ENCODE measurements around the gene RNASE13.
"Not testable (repeated sequence)": the region's sequence is repeated elsewhere in the genome, so short reads cannot be mapped to it uniquely, and the experiment has no call there.

RNASE13 gene

GRCh38 chr14:21047378-21047781 is 12.8 kb upstream of the RNASE13 start:
- TF ChIP-seq, protein P1, sequence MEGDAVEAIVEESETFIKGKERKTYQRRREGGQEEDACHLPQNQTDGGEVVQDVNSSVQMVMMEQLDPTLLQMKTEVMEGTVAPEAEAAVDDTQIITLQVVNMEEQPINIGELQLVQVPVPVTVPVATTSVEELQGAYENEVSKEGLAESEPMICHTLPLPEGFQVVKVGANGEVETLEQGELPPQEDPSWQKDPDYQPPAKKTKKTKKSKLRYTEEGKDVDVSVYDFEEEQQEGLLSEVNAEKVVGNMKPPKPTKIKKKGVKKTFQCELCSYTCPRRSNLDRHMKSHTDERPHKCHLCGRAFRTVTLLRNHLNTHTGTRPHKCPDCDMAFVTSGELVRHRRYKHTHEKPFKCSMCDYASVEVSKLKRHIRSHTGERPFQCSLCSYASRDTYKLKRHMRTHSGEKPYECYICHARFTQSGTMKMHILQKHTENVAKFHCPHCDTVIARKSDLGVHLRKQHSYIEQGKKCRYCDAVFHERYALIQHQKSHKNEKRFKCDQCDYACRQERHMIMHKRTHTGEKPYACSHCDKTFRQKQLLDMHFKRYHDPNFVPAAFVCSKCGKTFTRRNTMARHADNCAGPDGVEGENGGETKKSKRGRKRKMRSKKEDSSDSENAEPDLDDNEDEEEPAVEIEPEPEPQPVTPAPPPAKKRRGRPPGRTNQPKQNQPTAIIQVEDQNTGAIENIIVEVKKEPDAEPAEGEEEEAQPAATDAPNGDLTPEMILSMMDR (IDR thresholded peaks at IDR 0.05; ENCODE audit: low read depth, low read length), result no peak
- no peak for DNase-seq (ENCODE audit: extremely low read depth, low read depth)

- DNase-seq (ENCODE audit: extremely low read depth, low read depth), result no peak
- TF ChIP-seq, protein P1 (IDR thresholded peaks at IDR 0.05; ENCODE audit: low read depth, low read length), result no peak
These were observed 9.5 kb upstream of the RNASE13 start for GRCh38 chr14:21043974-21044618.

GRCh38 chr14:21043387-21043973 is 8.9 kb upstream of the RNASE13 start:
- TF ChIP-seq, protein P1 (IDR thresholded peaks at IDR 0.05; ENCODE audit: low read depth, low read length), result no peak
- no peak for DNase-seq (ENCODE audit: extremely low read depth, low read depth)

DNA sequence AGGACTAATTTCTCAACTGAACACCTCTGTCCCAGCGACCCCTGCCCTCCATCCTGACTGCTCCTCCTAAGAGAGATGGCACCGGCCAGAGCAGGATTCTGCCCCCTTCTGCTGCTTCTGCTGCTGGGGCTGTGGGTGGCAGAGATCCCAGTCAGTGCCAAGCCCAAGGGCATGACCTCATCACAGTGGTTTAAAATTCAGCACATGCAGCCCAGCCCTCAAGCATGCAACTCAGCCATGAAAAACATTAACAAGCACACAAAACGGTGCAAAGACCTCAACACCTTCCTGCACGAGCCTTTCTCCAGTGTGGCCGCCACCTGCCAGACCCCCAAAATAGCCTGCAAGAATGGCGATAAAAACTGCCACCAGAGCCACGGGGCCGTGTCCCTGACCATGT is 8.3 kb upstream of the RNASE13 start:
- TF ChIP-seq, protein P1 (IDR thresholded peaks at IDR 0.05; ENCODE audit: low read depth, low read length), result no peak
- no peak for DNase-seq (ENCODE audit: extremely low read depth, low read depth)

- TF ChIP-seq, protein P1 (IDR thresholded peaks at IDR 0.05; ENCODE audit: low read depth, low read length), result no peak
- no peak for DNase-seq (ENCODE audit: extremely low read depth, low read depth)
These were observed 7.2 kb upstream of the RNASE13 start, which contains the start of gene RNASE7 for GRCh38 chr14:21041676-21042433. TSS of gene RNASE7 (plus strand) at chr14:21042362. CDS start at chr14:21042993, 631 bp downstream.

DNA sequence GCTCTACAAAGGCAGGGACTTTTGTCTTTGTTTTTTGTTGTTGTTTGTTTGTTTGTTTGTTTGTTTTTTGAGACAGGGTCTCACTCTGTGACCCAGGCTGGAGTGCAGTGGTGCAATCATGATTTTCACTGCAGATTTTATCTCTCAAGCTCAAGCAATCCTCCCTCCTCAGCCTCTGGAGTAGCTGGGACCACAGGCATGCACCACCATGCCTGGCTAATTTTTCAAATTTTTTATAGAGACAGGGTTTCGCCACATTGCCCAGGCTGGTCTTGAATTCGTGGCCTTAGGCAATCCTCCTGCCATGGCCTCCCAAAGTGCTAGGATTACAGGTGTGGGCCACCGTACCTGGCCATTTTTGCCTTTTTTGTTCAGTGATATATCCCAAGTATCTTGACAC is 6.3 kb upstream of the RNASE13 start:
- DNase-seq (ENCODE audit: extremely low read depth, low read depth), result not testable (repeated sequence)

- TF ChIP-seq, protein P1 (IDR thresholded peaks at IDR 0.05; ENCODE audit: low read depth, low read length), result no peak
These were observed 5.8 kb upstream of the RNASE13 start for GRCh38 chr14:21040370-21040925.

More at GRCh38 chr14:21040370-21040925, 5.8 kb upstream of the RNASE13 start:
- no peak for DNase-seq (ENCODE audit: extremely low read depth, low read depth)
